Activated T-cell treated with anti-CD3 and anti-CD28 coated beads, Interleukin-2, amount 50 U/mL, for 1 hour (primary cell): ENCODE data around the gene VTI1A.

Experiments
- DNase-seq: peaks from one replicate; pipeline ENCODE4 v3.0.0-alpha.2; 2020

Gene VTI1A

DNA sequence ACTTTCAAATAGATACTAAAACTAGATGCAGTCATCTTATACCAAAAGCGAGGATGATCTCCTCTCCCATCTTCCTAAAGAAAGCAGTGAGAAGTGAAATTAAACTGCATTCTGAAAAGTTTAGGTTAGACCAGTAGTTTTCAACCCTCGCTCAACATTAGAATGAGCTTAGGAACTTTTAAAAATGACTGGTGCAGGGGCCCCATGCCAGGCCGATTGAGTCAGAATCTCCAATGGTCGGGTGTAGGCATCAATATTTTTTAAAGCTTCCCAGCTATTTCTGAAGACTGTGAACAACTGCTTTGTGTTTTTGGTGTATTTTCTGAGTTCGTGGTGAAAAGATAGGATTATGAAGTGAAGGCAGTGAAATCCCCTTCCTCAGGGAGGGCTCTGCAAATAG is 146.0 kb downstream of the VTI1A start:
- no peak for DNase-seq

GRCh38 chr10:112601214-112602090 is 154.4 kb downstream of the VTI1A start:
- no peak for DNase-seq

DNA sequence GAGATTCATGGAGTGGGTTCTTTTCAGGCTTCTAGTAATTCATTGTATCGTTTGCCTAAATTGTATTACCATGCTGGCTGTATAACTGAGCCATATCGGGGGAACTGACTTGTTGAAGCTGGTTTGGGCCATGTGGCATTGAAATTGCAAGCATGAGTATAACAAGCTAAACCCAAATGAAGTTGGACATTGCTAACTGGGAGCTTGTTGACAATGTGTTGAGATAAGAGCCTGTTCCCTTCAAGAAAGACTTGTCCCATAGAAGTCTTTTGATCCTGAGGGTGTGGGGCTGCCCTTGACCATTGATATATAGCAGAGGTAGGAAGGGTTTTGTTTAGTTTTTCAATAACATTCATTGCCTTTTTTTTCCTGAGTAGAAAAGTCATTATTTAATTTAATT is 156.0 kb downstream of the VTI1A start:
- no peak for DNase-seq

- DNase-seq: no peak
Measured at GRCh38 chr10:112605063-112605462, 158.0 kb downstream of the VTI1A start.

DNA sequence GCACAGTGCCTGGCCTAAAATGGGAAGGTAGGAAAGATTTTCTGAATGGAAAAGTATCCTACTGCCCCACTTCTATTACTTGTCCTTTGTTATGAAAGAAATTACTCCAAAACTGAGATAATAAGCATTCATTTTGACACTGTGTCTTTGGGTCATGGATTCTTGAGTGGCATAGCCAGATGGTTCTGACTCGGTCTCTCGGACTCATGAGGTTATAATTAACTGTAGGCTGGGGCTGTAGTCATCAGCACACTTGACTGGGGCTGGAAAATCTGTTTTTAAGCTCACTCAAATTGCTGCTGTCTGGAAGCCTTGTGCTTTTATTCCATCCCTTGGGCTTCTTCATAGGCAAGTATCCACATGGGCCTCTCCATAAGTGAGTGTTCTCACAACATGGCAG is 160.5 kb downstream of the VTI1A start:
- DNase-seq: no peak

GRCh38 chr10:112613620-112614019 is 166.6 kb downstream of the VTI1A start:
- DNase-seq: no peak

DNA sequence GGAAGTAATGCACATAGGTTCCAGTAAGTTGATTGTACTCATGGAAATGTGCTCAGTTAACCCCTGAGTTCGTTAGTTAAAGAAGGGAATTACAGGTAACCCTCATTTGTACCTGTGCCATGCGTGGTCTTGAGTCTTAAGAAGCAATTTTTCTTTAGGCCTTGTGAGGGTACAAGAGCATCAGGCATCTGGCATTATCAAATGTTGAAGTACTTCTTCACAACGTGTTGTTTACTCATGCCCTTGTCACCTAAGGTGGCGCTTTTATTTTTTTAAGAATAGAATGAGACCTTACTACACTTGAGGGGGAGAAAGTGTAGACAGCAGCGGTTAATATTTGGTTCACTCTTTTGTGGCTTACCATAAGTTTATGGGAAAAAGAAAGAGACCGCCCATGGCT is 167.1 kb downstream of the VTI1A start:
- DNase-seq: no peak

DNA sequence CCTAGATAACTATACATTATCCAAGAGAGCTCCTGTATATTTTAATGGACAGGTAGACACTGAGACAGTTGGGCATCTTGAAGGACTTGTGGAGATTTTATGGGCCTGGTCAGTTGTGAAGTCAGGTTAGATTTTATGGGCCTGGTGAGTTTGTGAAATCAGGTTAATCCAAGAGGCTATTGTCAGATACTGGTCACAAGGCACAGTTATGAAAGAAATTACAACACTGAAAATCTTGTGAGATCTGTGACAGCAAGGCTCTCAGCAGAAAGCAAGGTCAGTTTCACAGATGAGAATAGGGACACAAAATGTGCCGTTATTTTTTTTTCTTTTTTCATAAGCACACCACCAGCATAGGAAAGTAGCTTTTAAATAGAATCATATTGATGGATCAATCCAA is 167.6 kb downstream of the VTI1A start:
- no peak for DNase-seq

DNA sequence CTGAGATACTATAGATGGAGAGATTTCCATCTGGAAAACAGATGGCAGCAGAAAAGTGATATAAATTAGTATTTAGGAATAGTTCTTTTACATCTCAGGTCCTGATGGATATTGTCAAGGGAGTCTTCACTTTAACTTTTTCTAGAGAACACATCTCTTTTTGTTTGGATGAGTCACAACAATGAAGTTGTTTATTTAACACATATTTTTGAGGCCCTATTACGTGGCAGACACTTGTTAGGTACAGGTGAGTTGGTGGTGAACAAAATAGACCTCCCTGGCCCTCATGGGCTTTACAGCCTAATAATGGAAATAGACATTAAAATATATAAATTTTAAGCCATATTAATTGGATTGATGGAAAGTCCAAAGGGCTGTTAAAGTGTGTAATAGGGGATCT is 168.3 kb downstream of the VTI1A start:
- DNase-seq: no peak

- no peak for DNase-seq
Measured at GRCh38 chr10:112616647-112617046, 169.6 kb downstream of the VTI1A start.

- no peak for DNase-seq
Measured at GRCh38 chr10:112618814-112619213, 171.8 kb downstream of the VTI1A start.

DNA sequence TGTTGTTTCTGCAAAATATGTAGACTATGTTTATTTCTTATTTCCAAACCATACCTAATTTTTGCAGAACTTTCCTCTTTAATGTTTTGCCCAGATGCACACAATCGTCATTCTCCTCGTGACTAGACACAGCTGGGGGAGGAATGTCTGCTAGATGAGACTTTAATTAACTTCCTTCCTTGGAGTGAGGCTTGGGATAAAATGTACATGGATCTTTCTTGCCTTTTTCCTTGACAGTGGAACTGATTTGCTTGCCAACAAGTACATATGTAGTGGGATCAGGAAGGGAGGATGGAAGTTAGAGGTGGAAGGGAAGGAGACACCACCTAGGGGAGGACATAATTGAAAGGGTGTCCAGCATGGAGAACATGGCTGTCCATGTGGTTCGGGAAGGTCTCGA is 172.5 kb downstream of the VTI1A start:
- no peak for DNase-seq

DNA sequence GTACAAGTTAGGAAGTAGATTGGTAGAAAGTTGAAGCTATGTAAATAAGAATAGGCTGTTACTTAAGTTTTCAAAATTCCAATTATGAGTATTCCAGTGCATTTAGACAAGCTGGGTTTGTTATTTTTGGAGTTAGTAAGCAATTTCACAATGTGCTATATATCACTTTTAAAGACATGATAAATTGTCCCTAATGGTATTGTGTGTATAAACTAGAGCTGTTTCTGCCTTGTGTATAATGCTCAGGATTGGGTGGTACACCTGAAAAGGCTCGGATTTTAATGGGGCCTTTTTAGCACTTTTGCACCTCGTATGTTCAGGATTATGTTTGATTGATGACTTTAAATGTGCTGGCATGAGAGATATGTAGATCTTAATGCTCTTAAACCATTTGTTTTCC is 175.8 kb downstream of the VTI1A start:
- no peak for DNase-seq

- DNase-seq: no peak
Measured at GRCh38 chr10:112624546-112625048, 177.6 kb downstream of the VTI1A start.

GRCh38 chr10:112628951-112629609 is 182.1 kb downstream of the VTI1A start:
- no peak for DNase-seq

- no peak for DNase-seq
Measured at GRCh38 chr10:112631501-112632400, 184.7 kb downstream of the VTI1A start.

GRCh38 chr10:112634096-112634830 is 187.2 kb downstream of the VTI1A start:
- no peak for DNase-seq

- DNase-seq: no peak
Measured at GRCh38 chr10:112637901-112638300, 190.9 kb downstream of the VTI1A start.

- DNase-seq: no peak
Measured at GRCh38 chr10:112639298-112639697, 192.3 kb downstream of the VTI1A start.

- DNase-seq: no peak
Measured at GRCh38 chr10:112640638-112641037, 193.6 kb downstream of the VTI1A start.

DNA sequence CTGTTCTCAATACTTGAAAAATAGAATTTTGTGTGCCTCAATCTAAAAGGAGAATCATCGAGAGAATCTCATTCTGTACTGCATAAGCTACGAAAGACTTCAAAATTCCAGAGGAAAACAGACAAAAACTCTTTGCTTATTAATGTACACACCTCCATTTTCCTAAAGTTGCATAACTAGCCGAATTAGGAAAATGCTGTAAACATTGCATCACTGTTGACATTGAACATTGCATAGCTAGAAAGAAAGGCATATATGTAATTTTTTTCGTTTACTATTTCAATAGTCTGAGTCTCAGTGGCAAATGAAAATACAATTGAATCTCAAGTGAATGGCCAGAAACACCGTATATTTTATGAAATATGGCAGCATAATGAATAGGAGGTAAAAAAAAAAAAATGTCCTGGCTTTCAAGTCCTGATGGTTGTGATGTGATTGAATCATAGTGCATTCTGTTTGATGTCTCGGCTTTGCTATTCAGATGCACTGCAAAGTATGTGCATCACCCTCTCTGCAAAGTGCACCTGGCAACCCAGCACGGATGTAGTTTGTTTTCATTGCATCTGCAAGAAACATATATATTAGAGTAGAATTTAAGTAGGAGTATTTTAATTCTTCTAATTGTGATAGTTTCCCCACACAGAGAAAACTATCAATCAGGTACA is 196.7 kb downstream of the VTI1A start:
- DNase-seq: no peak

DNA sequence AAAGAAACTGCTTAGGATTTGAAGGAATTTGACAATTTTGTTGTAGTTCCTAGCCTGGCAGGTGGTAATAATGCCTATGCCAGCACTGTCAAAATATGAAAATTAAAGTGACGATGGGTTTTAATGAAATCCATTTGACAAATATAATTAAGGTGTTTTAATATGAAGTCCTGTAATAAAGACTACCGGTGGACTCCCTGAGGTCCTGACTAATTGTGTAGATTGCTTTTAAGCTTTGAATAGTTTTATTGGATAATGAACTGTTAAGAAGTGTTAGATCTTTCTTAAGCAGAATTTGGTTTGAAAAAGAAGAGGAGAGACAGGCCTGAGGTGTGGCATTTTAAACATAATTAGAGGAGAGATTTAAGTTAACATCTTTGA is 197.2 kb downstream of the VTI1A start:
- DNase-seq: no peak
